Mesothelial cell of epicardium (in vitro differentiated cells): Measurements from ENCODE around the gene SAMD1. TPM values are rescaled to one million over a fixed set of nuclear protein-coding genes. Genes with fewer than 3 reads are reported as not detected.

Source experiments
- DNase-seq, 2 experiments: peaks; one replicate each; pipeline ENCODE4 v3.0.0; 2021; ENCODE audit warnings: low spot score in 2 of 2; ENCODE audit not compliant: unreplicated experiment in 2 of 2
- H3K27ac Mint-ChIP-seq: 2 replicates; pipeline ENCODE4 v1.8.0; 2021; ENCODE audit warnings: mixed read lengths
- H3K27me3 Mint-ChIP-seq: 2 replicates; pipeline ENCODE4 v1.8.0; 2021; ENCODE audit warnings: low read depth, mixed read lengths
- H3K36me3 Mint-ChIP-seq: 2 replicates; pipeline ENCODE4 v1.8.0; 2021; ENCODE audit warnings: mixed read lengths
- H3K4me1 Mint-ChIP-seq: 2 replicates; pipeline ENCODE4 v1.8.0; 2021; ENCODE audit warnings: mixed read lengths
- H3K4me3 Mint-ChIP-seq: 2 replicates; pipeline ENCODE4 v1.8.0; 2021; ENCODE audit warnings: mild to moderate bottlenecking, moderate library complexity, mixed read lengths
- H3K9me3 Mint-ChIP-seq: 2 replicates; pipeline ENCODE4 v1.8.0; 2021; ENCODE audit warnings: mixed read lengths
- CTCF ChIP-seq: fragments of 200-600 bp; sonication (generic); IDR thresholded peaks from one replicate; pipeline ENCODE4 v1.5.0; 2021; ENCODE audit warnings: antibody characterized with exemption; ENCODE audit not compliant: unreplicated experiment
- total RNA-seq: library from RNA; stranded (reverse); gene quantifications from 3 replicates; pipeline ENCODE4 v1.2.1, GENCODE V29; 2021

SAMD1 gene
- total RNA-seq, 1 donor from 2014 or later, result 74.0 TPM

GRCh38 chr19:14101003-14101545 is 10.5 kb upstream of the SAMD1 start:
- Mint-ChIP-seq H3K36me3 (peaks cover 19% of the 10 kb centered on the region), H3K4me1 (no peaks in the 10 kb centered on the region), H3K4me3 (no peak overlapping the region), H3K27ac (no peak overlapping the region), H3K27me3 (no peaks in the 10 kb centered on the region), H3K9me3 (no peaks in the 10 kb centered on the region)
- TF ChIP-seq CTCF, result no peak
- no peak for DNase-seq

- peak in 1 of 2 experiments; percentile 35 for DNase-seq
- no peak for TF ChIP-seq CTCF
- Mint-ChIP-seq H3K36me3 (peaks cover 27% of the 10 kb centered on the region), H3K27ac (no peak overlapping the region), H3K27me3 (no peaks in the 10 kb centered on the region), H3K4me3 (no peak overlapping the region), H3K4me1 (no peaks in the 10 kb centered on the region), H3K9me3 (peaks cover 4% of the 10 kb centered on the region)
Measured at GRCh38 chr19:14097532-14098151, 7.1 kb upstream of the SAMD1 start.

GRCh38 chr19:14096272-14096992 is 5.9 kb upstream of the SAMD1 start:
- H3K27ac Mint-ChIP-seq, result no peak overlapping the region
- H3K9me3 Mint-ChIP-seq, result peaks cover 4% of the 10 kb centered on the region
- H3K4me3 Mint-ChIP-seq, result no peak overlapping the region
- no peaks in the 10 kb centered on the region for H3K27me3 Mint-ChIP-seq
- peaks cover 27% of the 10 kb centered on the region for H3K36me3 Mint-ChIP-seq
- no peak for TF ChIP-seq CTCF
- no peak for DNase-seq
- H3K4me1 Mint-ChIP-seq, result peaks cover 8% of the 10 kb centered on the region

GRCh38 chr19:14094854-14095253 is 4.3 kb upstream of the SAMD1 start:
- peaks cover 9% of the 10 kb centered on the region for H3K4me1 Mint-ChIP-seq
- H3K36me3 Mint-ChIP-seq, result peaks cover 22% of the 10 kb centered on the region
- no peak for TF ChIP-seq CTCF
- DNase-seq, result no peak
- peaks cover 4% of the 10 kb centered on the region for H3K9me3 Mint-ChIP-seq
- no peak overlapping the region for H3K4me3 Mint-ChIP-seq
- H3K27me3 Mint-ChIP-seq, result no peaks in the 10 kb centered on the region
- H3K27ac Mint-ChIP-seq, result no peak overlapping the region

GRCh38 chr19:14093117-14093823 is 2.7 kb upstream of the SAMD1 start:
- H3K36me3 Mint-ChIP-seq, result peaks cover 29% of the 10 kb centered on the region
- H3K9me3 Mint-ChIP-seq, result peaks cover 4% of the 10 kb centered on the region
- H3K27ac Mint-ChIP-seq, result no peak overlapping the region
- no peak for TF ChIP-seq CTCF
- no peaks in the 10 kb centered on the region for H3K27me3 Mint-ChIP-seq
- H3K4me1 Mint-ChIP-seq, result peaks cover 14% of the 10 kb centered on the region
- no peak for DNase-seq
- peak overlapping the region; percentile 36 for H3K4me3 Mint-ChIP-seq
